ENCODE measurements around the gene RAD51B. TPM values are rescaled to one million over a fixed set of nuclear protein-coding genes. Genes with fewer than 3 reads are reported as not detected.

The RAD51B gene
- polyA plus RNA-seq, 3 donors: 3.6 to 11.6 (median 9.4) TPM

DNA sequence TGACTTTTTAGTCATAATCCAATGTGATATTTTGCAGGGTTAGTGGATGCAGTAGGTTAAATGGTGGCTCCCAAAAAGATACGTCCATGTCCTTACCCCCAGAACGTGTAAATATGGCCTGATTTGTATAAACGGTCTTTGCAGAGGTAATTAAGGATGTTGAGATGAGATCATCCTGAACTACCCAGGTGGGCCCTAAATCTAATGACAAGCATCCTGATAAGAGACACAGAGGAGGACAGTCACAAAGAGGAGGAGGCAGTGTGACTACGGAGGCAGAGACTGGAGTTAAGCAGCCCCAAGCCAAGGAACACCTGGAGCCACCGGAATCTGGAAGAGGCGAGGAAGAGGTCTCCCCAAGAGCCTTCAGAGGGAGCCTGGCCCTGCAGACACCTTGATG lies 679.9 kb downstream of the RAD51B start:
- Histone ChIP-seq H3K4me2 (replicated peaks; ENCODE audit: extremely low read depth, low read length, poor library complexity, severe bottlenecking) (no peak overlapping the region), H3K4me3 (replicated peaks in 1 of 3; ENCODE audit: low read depth in 2 of 3, low read length in 3 of 3) (no peak overlapping the region), H3K27me3 (ENCODE audit: control insufficient read depth in 2 of 2, insufficient read depth in 2 of 2, low read length in 2 of 2) (no peaks in the 10 kb centered on the region), H3K27ac (ENCODE audit: low read depth in 1 of 2, low read length in 2 of 2) (no peak overlapping the region), H3K9me3 (replicated peaks in 1 of 2; ENCODE audit: control insufficient read depth in 1 of 2, insufficient read depth in 1 of 2, low read length in 2 of 2) (no peaks in the 10 kb centered on the region), H2AFZ (ENCODE audit: insufficient read depth, low read depth, low read length, poor library complexity, severe bottlenecking) (no peak overlapping the region), H3K4me1 (ENCODE audit: control insufficient read depth in 1 of 2, insufficient read depth in 2 of 2, low read length in 2 of 2) (peaks cover 5 to 9% of the 10 kb centered on the region in 2 donors), H3K79me2 (ENCODE audit: insufficient read depth, low read length) (no peaks in the 10 kb centered on the region), H3K36me3 (replicated peaks in 1 of 2; ENCODE audit: control insufficient read depth in 1 of 2, insufficient read depth in 2 of 2, low read length in 2 of 2) (no peaks in the 10 kb centered on the region), H4K20me1 (ENCODE audit: insufficient read depth, low read length) (no peaks in the 10 kb centered on the region), H3K9ac (ENCODE audit: insufficient read depth, low read length, poor library complexity, severe bottlenecking) (no peak overlapping the region)
- H3K9me3 Mint-ChIP-seq: peaks cover 0 to 3% (median 0%) of the 10 kb centered on the region in 7 donors
- peak overlapping the region in 1 of 7 donors; percentile 33 for H3K27ac Mint-ChIP-seq
- no peak for DNase-seq
- peaks cover 18% of the 10 kb centered on the region for H3K4me1 Mint-ChIP-seq
- H3K36me3 Mint-ChIP-seq: peaks cover 3% of the 10 kb centered on the region in 2 donors
- 85% methylated on average over 4 of the region's 6 CpGs for WGBS (ENCODE audit: insufficient coverage)
- intact Hi-C loops (cut with micrococcal nuclease): no loop called here
- TF ChIP-seq, protein P1, sequence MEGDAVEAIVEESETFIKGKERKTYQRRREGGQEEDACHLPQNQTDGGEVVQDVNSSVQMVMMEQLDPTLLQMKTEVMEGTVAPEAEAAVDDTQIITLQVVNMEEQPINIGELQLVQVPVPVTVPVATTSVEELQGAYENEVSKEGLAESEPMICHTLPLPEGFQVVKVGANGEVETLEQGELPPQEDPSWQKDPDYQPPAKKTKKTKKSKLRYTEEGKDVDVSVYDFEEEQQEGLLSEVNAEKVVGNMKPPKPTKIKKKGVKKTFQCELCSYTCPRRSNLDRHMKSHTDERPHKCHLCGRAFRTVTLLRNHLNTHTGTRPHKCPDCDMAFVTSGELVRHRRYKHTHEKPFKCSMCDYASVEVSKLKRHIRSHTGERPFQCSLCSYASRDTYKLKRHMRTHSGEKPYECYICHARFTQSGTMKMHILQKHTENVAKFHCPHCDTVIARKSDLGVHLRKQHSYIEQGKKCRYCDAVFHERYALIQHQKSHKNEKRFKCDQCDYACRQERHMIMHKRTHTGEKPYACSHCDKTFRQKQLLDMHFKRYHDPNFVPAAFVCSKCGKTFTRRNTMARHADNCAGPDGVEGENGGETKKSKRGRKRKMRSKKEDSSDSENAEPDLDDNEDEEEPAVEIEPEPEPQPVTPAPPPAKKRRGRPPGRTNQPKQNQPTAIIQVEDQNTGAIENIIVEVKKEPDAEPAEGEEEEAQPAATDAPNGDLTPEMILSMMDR (IDR thresholded peaks at IDR 0.05): no peak
- no peak overlapping the region for H3K4me3 Mint-ChIP-seq
- peaks cover 2 to 8% (median 7%) of the 10 kb centered on the region in 3 donors for H3K27me3 Mint-ChIP-seq (ENCODE audit: low read depth in 3 of 3)

DNA sequence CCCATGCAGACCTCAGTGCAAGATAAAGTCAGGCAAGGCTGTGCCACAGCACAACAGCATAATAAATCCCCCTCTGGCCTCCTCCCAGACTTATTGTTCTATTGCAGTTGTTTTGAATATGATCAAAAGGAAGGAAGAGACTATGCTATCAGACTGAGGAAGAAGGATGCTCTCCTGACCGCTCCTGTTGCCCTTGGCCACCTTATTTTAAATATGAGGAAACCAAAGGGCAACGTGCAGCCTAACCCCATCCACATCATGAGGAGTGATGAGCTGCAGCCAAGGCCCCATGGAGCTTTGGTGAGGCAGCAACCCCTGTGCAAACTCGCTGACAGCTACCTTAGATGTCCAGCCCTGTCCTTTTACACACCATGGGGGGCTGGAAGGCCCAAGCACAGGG lies 681.6 kb downstream of the RAD51B start:
- Mint-ChIP-seq H3K27ac (no peak overlapping the region), H3K9me3 (no peaks in the 10 kb centered on the region), H3K36me3 (peaks cover 3% of the 10 kb centered on the region in 2 donors), H3K27me3 (ENCODE audit: low read depth in 3 of 3) (peaks cover 2 to 4% (median 2%) of the 10 kb centered on the region in 3 donors), H3K4me1 (peaks cover 9% of the 10 kb centered on the region), H3K4me3 (no peak overlapping the region)
- H4K20me1 ChIP-seq (ENCODE audit: insufficient read depth, low read length): no peaks in the 10 kb centered on the region
- H2AFZ ChIP-seq (ENCODE audit: insufficient read depth, low read depth, low read length, poor library complexity, severe bottlenecking): no peak overlapping the region
- no peaks in the 10 kb centered on the region for H3K27me3 ChIP-seq (ENCODE audit: control insufficient read depth in 2 of 2, insufficient read depth in 2 of 2, low read length in 2 of 2)
- WGBS (ENCODE audit: insufficient coverage): 20% methylated on average over 1 of the region's 3 CpGs
- H3K27ac ChIP-seq (ENCODE audit: low read depth in 1 of 2, low read length in 2 of 2): no peak overlapping the region
- intact Hi-C loops (cut with micrococcal nuclease): no loop called here
- no peak overlapping the region for H3K4me2 ChIP-seq (replicated peaks; ENCODE audit: extremely low read depth, low read length, poor library complexity, severe bottlenecking)
- no peak for DNase-seq
- no peaks in the 10 kb centered on the region for H3K79me2 ChIP-seq (ENCODE audit: insufficient read depth, low read length)
- H3K36me3 ChIP-seq (replicated peaks in 1 of 2; ENCODE audit: control insufficient read depth in 1 of 2, insufficient read depth in 2 of 2, low read length in 2 of 2): no peaks in the 10 kb centered on the region
- no peak overlapping the region for H3K9ac ChIP-seq (ENCODE audit: insufficient read depth, low read length, poor library complexity, severe bottlenecking)
- TF ChIP-seq, protein P1 (IDR thresholded peaks at IDR 0.05): no peak
- no peak overlapping the region for H3K4me3 ChIP-seq (replicated peaks in 1 of 3; ENCODE audit: low read depth in 2 of 3, low read length in 3 of 3)
- H3K9me3 ChIP-seq (replicated peaks in 1 of 2; ENCODE audit: control insufficient read depth in 1 of 2, insufficient read depth in 1 of 2, low read length in 2 of 2): no peaks in the 10 kb centered on the region
- peaks cover 5 to 9% of the 10 kb centered on the region in 2 donors for H3K4me1 ChIP-seq (ENCODE audit: control insufficient read depth in 1 of 2, insufficient read depth in 2 of 2, low read length in 2 of 2)
